Vagina (tissue), 2 donors: Measurements from ENCODE around the gene SNX21. TPM values are rescaled to one million over a fixed set of nuclear protein-coding genes. Genes with fewer than 3 reads are reported as not detected.
"Not testable (repeated sequence)": the region's sequence is repeated elsewhere in the genome, so short reads cannot be mapped to it uniquely, and the experiment has no call there.

Source experiments
- DNase-seq, 2 donors: peaks; one replicate each; pipeline ENCODE4 v3.0.0-alpha.2; 2017; ENCODE audit errors: extremely low spot score in 2 of 2
- H3K27ac ChIP-seq: fragments of 200-600 bp; sonication (generic); one replicate; pipeline ENCODE4 v1.5.1; 2019
- H3K27me3 ChIP-seq: fragments of 200-600 bp; sonication (generic); one replicate; pipeline ENCODE4 v1.5.1; 2019
- H3K36me3 ChIP-seq, 2 donors: fragments of 200-600 bp; sonication (generic); one replicate each; pipeline ENCODE4 v1.5.1; 2017 to 2019
- H3K4me1 ChIP-seq: fragments of 200-600 bp; sonication (generic); one replicate; pipeline ENCODE4 v1.5.1; 2019
- H3K4me3 ChIP-seq, 2 donors: fragments of 200-600 bp; sonication (generic); 1 replicate in 1 of 2; 2 replicates in 1 of 2; pipeline ENCODE4 v1.5.1; 2016 to 2019
- H3K9me3 ChIP-seq: fragments of 200-600 bp; sonication (generic); one replicate; pipeline ENCODE4 v1.5.1; 2019
- POLR2A ChIP-seq, 2 donors: fragments of 450-650 bp; IDR thresholded peaks; one replicate each; pipeline ENCODE4 v1.6.1; 2017; ENCODE audit warnings: antibody characterized with exemption in 2 of 2, mild to moderate bottlenecking in 2 of 2, moderate library complexity in 2 of 2
- POLR2AphosphoS5 ChIP-seq, 2 donors: sonication (generic); formaldehyde crosslinking; IDR thresholded peaks; one replicate each; pipeline ENCODE4 v1.9.0; 2017; ENCODE audit warnings: antibody characterized with exemption in 2 of 2, mild to moderate bottlenecking in 2 of 2, low read depth in 1 of 2; ENCODE audit not compliant: insufficient read depth in 1 of 2
- intact Hi-C: fragments of 100-400 bp; cut with DNase I; formaldehyde crosslinking; loops from one replicate; pipeline ENCODE4 v1.15.1; 2023
- total RNA-seq: library from RNA; depleted of rRNA; stranded (reverse); fragments of >200 nt; gene quantifications from one replicate; pipeline ENCODE4 v1.2.3, GENCODE V29; 2016
- TF ChIP-seq, protein P1 (sequence below), 3 experiments: fragments of 450-650 bp in 2 of 3; fragments of 200-600 bp in 1 of 3; sonication (generic) in 1 of 3; IDR thresholded peaks; one replicate each; pipeline ENCODE4 v1.5.1; 2017 to 2019; ENCODE audit warnings: antibody characterized with exemption in 3 of 3, mild to moderate bottlenecking in 2 of 3, moderate library complexity in 2 of 3

The SNX21 gene
- total RNA-seq, 1 donor from 2014 or later = 145 TPM

- DNase-seq = no peak
- Histone ChIP-seq H3K27ac (no peak overlapping the region), H3K4me1 (no peaks in the 10 kb centered on the region), H3K27me3 (no peaks in the 10 kb centered on the region), H3K9me3 (no peaks in the 10 kb centered on the region), H3K36me3 (no peaks in the 10 kb centered on the region), H3K4me3 (no peak overlapping the region)
- TF ChIP-seq, protein P1, sequence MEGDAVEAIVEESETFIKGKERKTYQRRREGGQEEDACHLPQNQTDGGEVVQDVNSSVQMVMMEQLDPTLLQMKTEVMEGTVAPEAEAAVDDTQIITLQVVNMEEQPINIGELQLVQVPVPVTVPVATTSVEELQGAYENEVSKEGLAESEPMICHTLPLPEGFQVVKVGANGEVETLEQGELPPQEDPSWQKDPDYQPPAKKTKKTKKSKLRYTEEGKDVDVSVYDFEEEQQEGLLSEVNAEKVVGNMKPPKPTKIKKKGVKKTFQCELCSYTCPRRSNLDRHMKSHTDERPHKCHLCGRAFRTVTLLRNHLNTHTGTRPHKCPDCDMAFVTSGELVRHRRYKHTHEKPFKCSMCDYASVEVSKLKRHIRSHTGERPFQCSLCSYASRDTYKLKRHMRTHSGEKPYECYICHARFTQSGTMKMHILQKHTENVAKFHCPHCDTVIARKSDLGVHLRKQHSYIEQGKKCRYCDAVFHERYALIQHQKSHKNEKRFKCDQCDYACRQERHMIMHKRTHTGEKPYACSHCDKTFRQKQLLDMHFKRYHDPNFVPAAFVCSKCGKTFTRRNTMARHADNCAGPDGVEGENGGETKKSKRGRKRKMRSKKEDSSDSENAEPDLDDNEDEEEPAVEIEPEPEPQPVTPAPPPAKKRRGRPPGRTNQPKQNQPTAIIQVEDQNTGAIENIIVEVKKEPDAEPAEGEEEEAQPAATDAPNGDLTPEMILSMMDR (IDR thresholded peaks at IDR 0.05) = no peak
- TF ChIP-seq POLR2AphosphoS5 (IDR thresholded peaks at IDR 0.05; ENCODE audit: insufficient read depth in 1 of 2, low read depth in 1 of 2) (no peak), POLR2A (IDR thresholded peaks at IDR 0.05) (no peak)
- intact Hi-C loops = no loop called here
Observed at GRCh38 chr20:45867136-45867818, 33.7 kb downstream of the SNX21 start.

DNA sequence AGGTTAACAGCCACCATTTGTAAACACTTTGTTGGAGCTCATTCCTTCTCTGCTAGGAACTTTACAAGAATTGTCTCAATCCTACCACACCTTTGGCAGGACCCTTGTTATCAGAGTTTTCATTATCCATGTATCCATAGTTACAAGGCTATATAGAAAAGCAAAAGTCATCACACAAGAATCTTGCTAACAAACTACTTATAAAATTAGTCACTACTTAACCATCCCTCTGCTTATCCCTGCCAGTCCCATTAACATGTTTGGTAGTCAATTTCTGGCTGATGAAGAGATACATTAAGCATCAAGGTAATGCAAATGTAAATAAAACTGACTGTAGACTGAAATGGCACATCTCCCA, 34.2 kb downstream of the SNX21 start:
- Histone ChIP-seq H3K36me3 (no peaks in the 10 kb centered on the region), H3K4me1 (no peaks in the 10 kb centered on the region), H3K4me3 (no peak overlapping the region), H3K27me3 (no peaks in the 10 kb centered on the region), H3K27ac (no peak overlapping the region), H3K9me3 (no peaks in the 10 kb centered on the region)
- TF ChIP-seq, protein P1 (IDR thresholded peaks at IDR 0.05) = no peak
- TF ChIP-seq POLR2A (IDR thresholded peaks at IDR 0.05) (no peak), POLR2AphosphoS5 (IDR thresholded peaks at IDR 0.05; ENCODE audit: insufficient read depth in 1 of 2, low read depth in 1 of 2) (no peak)
- intact Hi-C loops = no loop called here
- DNase-seq = no peak

DNA sequence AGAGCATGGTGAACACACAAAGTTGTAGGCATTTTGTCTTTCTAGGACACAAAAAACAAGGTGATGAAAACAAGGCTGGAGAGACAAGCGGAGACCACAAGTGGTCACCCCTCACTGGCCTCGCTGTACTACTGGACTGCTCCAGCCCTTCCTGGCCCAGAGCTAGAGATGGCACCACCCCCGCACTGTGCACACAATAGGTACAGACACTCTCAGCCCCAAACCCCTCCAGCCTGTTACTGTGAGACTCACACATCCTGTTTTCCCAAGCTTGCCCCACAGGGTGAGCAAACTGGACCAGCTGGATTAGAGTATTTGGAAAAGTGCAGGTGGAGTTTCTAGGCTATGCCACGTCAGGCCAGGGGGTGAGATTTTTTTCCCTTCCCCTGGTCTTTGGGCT, 39.0 kb downstream of the SNX21 start:
- Histone ChIP-seq H3K4me3 (no peak overlapping the region), H3K27ac (no peak overlapping the region), H3K9me3 (no peaks in the 10 kb centered on the region), H3K36me3 (peaks cover 0 to 10% of the 10 kb centered on the region in 2 donors), H3K27me3 (no peaks in the 10 kb centered on the region), H3K4me1 (no peaks in the 10 kb centered on the region)
- TF ChIP-seq POLR2A (IDR thresholded peaks at IDR 0.05) (no peak), POLR2AphosphoS5 (IDR thresholded peaks at IDR 0.05; ENCODE audit: insufficient read depth in 1 of 2, low read depth in 1 of 2) (no peak)
- TF ChIP-seq, protein P1 (IDR thresholded peaks at IDR 0.05) = no peak
- DNase-seq = no peak
- intact Hi-C loops = no loop called here

DNA sequence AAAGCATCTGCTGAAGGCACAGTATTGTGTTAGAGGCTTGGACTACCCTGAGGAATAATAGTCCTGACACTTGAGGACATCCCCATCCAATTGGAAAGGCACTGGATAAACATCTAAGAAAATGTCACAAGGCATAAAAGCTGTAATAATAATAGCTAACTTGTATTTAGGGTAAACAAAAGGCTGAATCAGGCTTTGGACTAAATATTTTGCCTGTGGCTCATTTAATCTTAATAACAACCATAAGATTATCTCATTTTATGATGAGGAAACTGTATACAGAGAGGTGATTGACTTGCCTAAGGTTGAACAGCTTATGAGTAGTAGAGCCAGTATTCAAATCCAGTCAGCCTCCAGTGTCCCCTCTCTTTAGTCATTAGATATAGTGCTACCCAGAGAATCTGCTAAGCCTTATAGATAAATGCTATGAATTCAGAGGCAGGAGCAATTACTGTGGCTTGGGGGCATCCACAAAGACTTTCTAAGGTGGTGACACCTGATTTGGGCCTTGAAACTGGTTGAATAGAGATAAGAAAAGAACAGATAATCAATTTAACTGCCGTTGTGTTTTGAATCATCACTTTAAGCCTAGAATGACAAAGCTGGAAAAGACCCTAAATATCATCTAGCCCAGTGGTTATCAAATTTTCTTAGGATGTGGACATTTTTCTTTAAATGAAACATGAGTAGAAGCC, 40.0 kb downstream of the SNX21 start:
- H3K4me1 ChIP-seq = no peaks in the 10 kb centered on the region
- intact Hi-C loops = no loop called here
- H3K4me3 ChIP-seq = no peak overlapping the region
- no peak overlapping the region for H3K27ac ChIP-seq
- no peak for DNase-seq
- H3K27me3 ChIP-seq = no peaks in the 10 kb centered on the region
- H3K9me3 ChIP-seq = no peaks in the 10 kb centered on the region
- H3K36me3 ChIP-seq = peaks cover 0 to 19% of the 10 kb centered on the region in 2 donors
- TF ChIP-seq POLR2A (IDR thresholded peaks at IDR 0.05) (no peak), POLR2AphosphoS5 (IDR thresholded peaks at IDR 0.05; ENCODE audit: insufficient read depth in 1 of 2, low read depth in 1 of 2) (no peak)
- TF ChIP-seq, protein P1 (IDR thresholded peaks at IDR 0.05) = no peak

DNA sequence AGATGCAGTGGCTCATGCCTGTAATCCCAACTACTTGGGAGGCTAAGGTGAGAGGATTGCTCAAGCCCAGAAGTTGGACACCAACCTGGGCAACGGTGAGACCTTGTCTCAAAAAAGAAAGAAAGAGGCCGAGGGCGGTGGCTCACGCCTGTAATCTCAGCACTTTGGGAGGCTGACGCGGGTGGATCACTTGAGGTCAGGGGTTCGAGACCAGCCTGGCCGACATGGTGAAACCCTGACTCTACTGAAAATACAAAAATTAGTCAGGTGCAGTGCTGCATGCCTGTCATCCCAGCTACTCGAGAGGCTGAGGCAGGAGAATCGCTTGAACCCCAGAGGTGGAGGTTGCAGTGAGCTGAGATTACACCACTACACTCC, 40.5 kb downstream of the SNX21 start:
- H3K4me1 ChIP-seq, H3K27ac ChIP-seq, DNase-seq, H3K27me3 ChIP-seq, H3K4me3 ChIP-seq, H3K9me3 ChIP-seq, intact Hi-C loops: not testable (repeated sequence)
- H3K36me3 ChIP-seq = peaks cover 0 to 19% of the 10 kb centered on the region in 2 donors
